ENCODE data around the gene ING3.

Gene ING3, protein sequence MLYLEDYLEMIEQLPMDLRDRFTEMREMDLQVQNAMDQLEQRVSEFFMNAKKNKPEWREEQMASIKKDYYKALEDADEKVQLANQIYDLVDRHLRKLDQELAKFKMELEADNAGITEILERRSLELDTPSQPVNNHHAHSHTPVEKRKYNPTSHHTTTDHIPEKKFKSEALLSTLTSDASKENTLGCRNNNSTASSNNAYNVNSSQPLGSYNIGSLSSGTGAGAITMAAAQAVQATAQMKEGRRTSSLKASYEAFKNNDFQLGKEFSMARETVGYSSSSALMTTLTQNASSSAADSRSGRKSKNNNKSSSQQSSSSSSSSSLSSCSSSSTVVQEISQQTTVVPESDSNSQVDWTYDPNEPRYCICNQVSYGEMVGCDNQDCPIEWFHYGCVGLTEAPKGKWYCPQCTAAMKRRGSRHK

DNA sequence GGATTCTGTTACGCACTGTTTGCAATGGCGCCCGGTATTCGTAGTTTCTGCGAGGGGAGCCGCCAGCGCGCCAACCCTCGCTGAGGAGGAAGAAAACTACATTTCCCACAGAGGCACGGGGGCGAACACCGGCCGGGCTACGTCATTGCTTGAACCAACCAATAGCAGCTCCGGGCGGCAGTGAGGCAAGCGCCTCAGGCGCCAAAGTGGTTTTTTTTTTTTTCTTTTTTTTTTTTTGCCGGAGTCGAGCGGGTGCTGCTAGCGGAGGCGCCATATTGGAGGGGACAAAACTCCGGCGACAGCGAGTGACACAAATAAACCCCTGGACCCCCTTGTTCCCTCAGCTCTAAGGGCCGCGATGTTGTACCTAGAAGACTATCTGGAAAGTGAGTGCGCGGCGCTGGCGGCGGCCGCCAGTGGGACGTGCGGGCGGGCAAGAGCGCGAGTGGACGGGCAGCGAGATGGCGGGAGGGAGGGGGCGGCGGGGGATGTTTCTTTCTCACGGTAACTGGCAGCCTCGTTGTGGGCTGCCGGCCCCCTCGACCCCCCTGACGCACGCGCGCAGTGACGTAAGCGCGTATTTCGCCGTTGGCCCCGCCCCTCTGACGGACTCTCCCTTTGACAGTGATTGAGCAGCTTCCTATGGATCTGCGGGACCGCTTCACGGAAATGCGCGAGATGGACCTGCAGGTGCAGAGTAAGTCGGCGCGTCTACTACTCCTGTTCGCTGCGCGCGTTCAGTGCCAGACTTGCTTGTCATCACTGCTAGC, at the start of gene ING3:
Gene ING3 (plus strand): TSS at position 239 of the 770 bp plus-strand sequence. CDS start 120 bp downstream, at position 359.
- peak within 1 kb of the TSS; percentile 87 for H3K4me2 ChIP-seq (ENCODE audit: low read depth, low read length, poor library complexity, severe bottlenecking)
- H3K36me3 ChIP-seq (ENCODE audit: low read length), result peaks cover 27% of the 10 kb centered on the region
- H2AFZ ChIP-seq (ENCODE audit: low read depth, low read length, severe bottlenecking), result peak within 1 kb of the TSS; percentile 85
- H3K9me3 ChIP-seq (ENCODE audit: insufficient read depth, low read length), result no peaks in the 10 kb centered on the region
- TF ChIP-seq EZH2phosphoT487 (conservative IDR thresholded peaks at IDR 0.05; ENCODE audit: low read length), result no peak
- TF ChIP-seq, protein P1, sequence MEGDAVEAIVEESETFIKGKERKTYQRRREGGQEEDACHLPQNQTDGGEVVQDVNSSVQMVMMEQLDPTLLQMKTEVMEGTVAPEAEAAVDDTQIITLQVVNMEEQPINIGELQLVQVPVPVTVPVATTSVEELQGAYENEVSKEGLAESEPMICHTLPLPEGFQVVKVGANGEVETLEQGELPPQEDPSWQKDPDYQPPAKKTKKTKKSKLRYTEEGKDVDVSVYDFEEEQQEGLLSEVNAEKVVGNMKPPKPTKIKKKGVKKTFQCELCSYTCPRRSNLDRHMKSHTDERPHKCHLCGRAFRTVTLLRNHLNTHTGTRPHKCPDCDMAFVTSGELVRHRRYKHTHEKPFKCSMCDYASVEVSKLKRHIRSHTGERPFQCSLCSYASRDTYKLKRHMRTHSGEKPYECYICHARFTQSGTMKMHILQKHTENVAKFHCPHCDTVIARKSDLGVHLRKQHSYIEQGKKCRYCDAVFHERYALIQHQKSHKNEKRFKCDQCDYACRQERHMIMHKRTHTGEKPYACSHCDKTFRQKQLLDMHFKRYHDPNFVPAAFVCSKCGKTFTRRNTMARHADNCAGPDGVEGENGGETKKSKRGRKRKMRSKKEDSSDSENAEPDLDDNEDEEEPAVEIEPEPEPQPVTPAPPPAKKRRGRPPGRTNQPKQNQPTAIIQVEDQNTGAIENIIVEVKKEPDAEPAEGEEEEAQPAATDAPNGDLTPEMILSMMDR (IDR thresholded peaks at IDR 0.05; ENCODE audit: insufficient read depth, low read length, poor library complexity, severe bottlenecking), result no peak
- H3K9ac ChIP-seq (ENCODE audit: low read length), result peak within 1 kb of the TSS; percentile 83
- H3K27ac ChIP-seq (ENCODE audit: low read depth, low read length), result peak within 1 kb of the TSS; percentile 88
- no peaks in the 10 kb centered on the region for H3K9me2 ChIP-seq (replicated peaks; ENCODE audit: insufficient read depth, low read length)
- H3K4me3 ChIP-seq (ENCODE audit: insufficient read depth, low read length, poor library complexity, severe bottlenecking), result peak within 1 kb of the TSS; percentile 94
- H3F3A ChIP-seq (ENCODE audit: insufficient read depth), result 0 out of 2 replicates have a peak, but pooled peaks cover 3% of the 10 kb centered on the region
- no peaks in the 10 kb centered on the region for H4K20me1 ChIP-seq (ENCODE audit: low read depth, low read length)
- peaks cover 21% of the 10 kb centered on the region for H3K79me2 ChIP-seq (ENCODE audit: insufficient read depth, low read length)
- H3K27me3 ChIP-seq (ENCODE audit: low read length), result no peaks in the 10 kb centered on the region

DNA sequence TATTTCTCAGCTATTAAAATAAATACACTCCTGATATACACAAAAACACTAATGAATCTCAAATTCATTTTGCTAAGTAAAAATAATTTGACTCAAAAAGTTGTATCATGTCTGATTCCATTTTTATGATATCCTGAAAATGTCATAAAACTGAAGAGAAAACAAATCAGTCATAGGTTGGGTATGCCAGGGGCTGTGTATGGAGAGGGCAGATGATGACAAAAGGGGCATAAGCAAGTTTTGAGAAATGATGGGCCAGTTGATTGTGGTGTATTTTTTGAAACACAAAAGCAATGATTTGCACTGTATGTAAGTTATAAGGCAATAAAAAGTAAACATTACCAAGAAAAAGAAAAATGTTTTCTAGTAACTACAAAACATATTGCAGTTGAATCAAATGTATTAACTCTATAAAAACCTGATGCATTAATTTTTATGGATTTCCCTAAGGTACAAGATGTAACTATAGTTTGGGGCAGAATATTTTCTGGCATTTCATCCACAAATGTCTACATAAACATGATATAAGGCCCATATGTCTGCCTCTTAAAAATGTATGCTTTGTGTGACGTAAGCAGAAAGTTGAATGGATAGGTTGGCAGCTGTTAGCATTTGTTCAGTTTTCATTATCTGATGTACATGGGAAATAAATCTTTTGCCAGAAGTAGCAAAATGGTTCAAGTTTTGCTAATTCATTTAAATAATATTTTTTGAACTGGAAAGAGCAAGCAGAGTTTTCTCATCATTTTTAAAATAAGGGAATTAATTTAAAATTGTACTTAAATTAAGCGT, 35.1 kb upstream of the ING3 start:
- H3K9me3 ChIP-seq (ENCODE audit: insufficient read depth, low read length), result no peaks in the 10 kb centered on the region
- no peaks in the 10 kb centered on the region for H3K36me3 ChIP-seq (ENCODE audit: low read length)
- H3K27ac ChIP-seq (ENCODE audit: low read depth, low read length), result no peak overlapping the region
- no peaks in the 10 kb centered on the region for H3K79me2 ChIP-seq (ENCODE audit: insufficient read depth, low read length)
- no peak overlapping the region for H3K9ac ChIP-seq (ENCODE audit: low read length)
- no peaks in the 10 kb centered on the region for H3K9me2 ChIP-seq (replicated peaks; ENCODE audit: insufficient read depth, low read length)
- TF ChIP-seq, protein P1 (IDR thresholded peaks at IDR 0.05; ENCODE audit: insufficient read depth, low read length, poor library complexity, severe bottlenecking), result no peak
- TF ChIP-seq EZH2phosphoT487 (conservative IDR thresholded peaks at IDR 0.05; ENCODE audit: low read length), result no peak
- no peak overlapping the region for H3K4me3 ChIP-seq (ENCODE audit: insufficient read depth, low read length, poor library complexity, severe bottlenecking)
- H4K20me1 ChIP-seq (ENCODE audit: low read depth, low read length), result no peaks in the 10 kb centered on the region
- no peak overlapping the region for H3K4me2 ChIP-seq (ENCODE audit: low read depth, low read length, poor library complexity, severe bottlenecking)
- H3K27me3 ChIP-seq (ENCODE audit: low read length), result no peaks in the 10 kb centered on the region
- no peak overlapping the region for H2AFZ ChIP-seq (ENCODE audit: low read depth, low read length, severe bottlenecking)
- H3F3A ChIP-seq (ENCODE audit: insufficient read depth), result no peaks in the 10 kb centered on the region

DNA sequence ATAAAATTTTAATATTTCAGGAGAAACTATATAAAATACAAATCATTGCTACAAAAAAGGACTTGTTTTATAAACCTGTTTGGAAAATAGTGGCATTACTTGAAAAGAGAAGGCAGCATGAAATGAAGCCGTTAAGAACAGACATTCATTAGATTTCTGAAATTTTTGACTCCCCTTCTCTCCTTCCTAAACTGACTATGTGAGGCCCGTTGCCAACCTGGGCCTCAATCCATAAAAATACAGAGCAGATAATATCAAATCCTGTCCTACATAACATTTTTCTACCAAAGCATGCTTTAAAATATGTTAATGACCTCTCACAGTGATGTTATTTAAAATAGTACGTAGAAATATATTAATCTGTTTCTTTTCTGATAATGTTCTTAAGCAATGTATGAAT, 34.5 kb upstream of the ING3 start:
- H3K79me2 ChIP-seq (ENCODE audit: insufficient read depth, low read length), result no peaks in the 10 kb centered on the region
- no peak overlapping the region for H3K27ac ChIP-seq (ENCODE audit: low read depth, low read length)
- H3K4me2 ChIP-seq (ENCODE audit: low read depth, low read length, poor library complexity, severe bottlenecking), result no peak overlapping the region
- TF ChIP-seq, protein P1 (IDR thresholded peaks at IDR 0.05; ENCODE audit: insufficient read depth, low read length, poor library complexity, severe bottlenecking), result no peak
- no peaks in the 10 kb centered on the region for H3F3A ChIP-seq (ENCODE audit: insufficient read depth)
- no peaks in the 10 kb centered on the region for H3K9me2 ChIP-seq (replicated peaks; ENCODE audit: insufficient read depth, low read length)
- no peaks in the 10 kb centered on the region for H3K36me3 ChIP-seq (ENCODE audit: low read length)
- no peaks in the 10 kb centered on the region for H3K9me3 ChIP-seq (ENCODE audit: insufficient read depth, low read length)
- no peak overlapping the region for H2AFZ ChIP-seq (ENCODE audit: low read depth, low read length, severe bottlenecking)
- H3K9ac ChIP-seq (ENCODE audit: low read length), result no peak overlapping the region
- H3K4me3 ChIP-seq (ENCODE audit: insufficient read depth, low read length, poor library complexity, severe bottlenecking), result no peak overlapping the region
- H4K20me1 ChIP-seq (ENCODE audit: low read depth, low read length), result no peaks in the 10 kb centered on the region
- H3K27me3 ChIP-seq (ENCODE audit: low read length), result no peaks in the 10 kb centered on the region
